ES-I3 (cell line): ENCODE measurements around the gene TTBK1.
A peak's percentile ranks its signal among the peaks of the same experiment; 100 is the strongest.

Experiments used
- H3K36me3 ChIP-seq: 2 replicates; pipeline ENCODE4 v1.6.1; 2013; ENCODE audit warnings: mild to moderate bottlenecking, low read length, control low read depth, moderate library complexity; ENCODE audit not compliant: insufficient read depth
- H3K4me1 ChIP-seq: 2 replicates; pipeline ENCODE4 v1.6.1; 2013; ENCODE audit warnings: mild to moderate bottlenecking, control low read depth, low read length; ENCODE audit not compliant: insufficient read depth
- H3K9ac ChIP-seq: 2 replicates; pipeline ENCODE4 v1.6.1; 2013; ENCODE audit warnings: low read depth, mild to moderate bottlenecking, low read length, moderate library complexity
- H3K9me3 ChIP-seq: 2 replicates; pipeline ENCODE4 v1.6.1; 2013; ENCODE audit warnings: mild to moderate bottlenecking, low read length, moderate library complexity; ENCODE audit not compliant: control insufficient read depth, insufficient read depth

The TTBK1 gene

DNA sequence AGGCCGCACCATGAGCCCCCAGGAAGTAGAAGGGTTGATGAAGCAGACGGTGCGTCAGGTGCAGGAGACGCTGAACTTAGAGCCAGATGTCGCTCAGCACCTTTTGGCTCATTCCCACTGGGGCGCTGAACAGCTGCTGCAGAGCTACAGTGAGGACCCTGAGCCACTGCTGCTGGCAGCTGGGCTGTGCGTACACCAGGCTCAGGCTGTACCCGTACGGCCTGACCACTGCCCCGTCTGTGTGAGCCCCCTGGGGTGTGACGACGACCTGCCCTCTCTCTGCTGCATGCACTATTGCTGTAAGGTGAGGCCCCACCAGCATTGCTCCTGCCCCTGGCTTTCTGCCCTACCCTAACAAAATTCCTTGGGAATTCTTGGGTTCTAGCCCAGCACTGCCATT lies 27.1 kb upstream of the TTBK1 start:
- no peaks in the 10 kb centered on the region; the same call in 1 of the 2 replicates for H3K4me1 ChIP-seq
- no peak overlapping the region for H3K9ac ChIP-seq
- no peaks in the 10 kb centered on the region for H3K9me3 ChIP-seq
- H3K36me3 ChIP-seq, result no peaks in the 10 kb centered on the region; the same call in 1 of the 2 replicates

DNA sequence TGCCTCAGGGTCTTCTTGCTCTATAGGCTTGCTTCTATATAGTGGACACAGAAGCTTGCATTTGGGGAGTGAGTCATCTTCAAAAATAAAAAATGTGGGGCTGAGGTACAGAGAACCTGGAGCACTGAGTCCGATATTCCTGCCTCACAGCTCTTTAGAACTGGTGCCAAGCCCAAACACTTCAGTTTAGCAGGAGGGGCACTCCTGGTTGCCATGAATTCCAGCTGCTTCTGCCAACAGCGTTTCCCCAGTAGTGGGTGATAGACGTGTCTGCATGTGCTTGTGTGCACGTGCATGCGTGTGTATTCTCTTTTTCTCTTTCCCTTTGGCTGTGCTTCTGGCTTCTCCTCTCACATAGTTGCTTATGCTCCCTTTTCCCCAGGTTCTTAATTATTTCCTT lies 25.9 kb upstream of the TTBK1 start:
- H3K9ac ChIP-seq, result no peak overlapping the region

DNA sequence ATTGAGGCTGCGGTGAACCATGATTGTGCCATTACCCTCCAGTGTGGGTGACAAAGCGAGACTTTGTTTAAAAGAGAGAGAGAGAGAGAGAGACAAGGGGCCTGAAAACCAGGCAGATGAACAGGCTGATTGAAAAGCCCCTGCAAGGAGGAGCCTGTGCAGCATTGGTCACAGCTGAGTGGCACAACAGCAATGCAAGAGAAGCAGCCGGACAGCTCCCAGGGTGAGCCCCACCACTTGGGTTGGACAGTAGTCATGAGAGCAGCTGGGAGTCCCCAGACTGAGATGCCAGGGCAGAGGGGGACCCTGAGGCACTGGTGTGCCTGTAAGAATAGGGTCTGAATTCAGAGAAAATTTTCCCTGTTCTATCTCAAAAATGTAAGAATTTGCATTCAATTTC lies 24.2 kb upstream of the TTBK1 start:
- Histone ChIP-seq H3K4me1 (peaks cover 4% of the 10 kb centered on the region; the same call in 1 of the 2 replicates), H3K9ac (no peak overlapping the region), H3K9me3 (no peaks in the 10 kb centered on the region), H3K36me3 (peaks cover 3% of the 10 kb centered on the region; the same call in 1 of the 2 replicates)

More for the DNA sequence above, 25.9 kb upstream of the TTBK1 start:
- Histone ChIP-seq H3K9me3 (no peaks in the 10 kb centered on the region), H3K4me1 (peaks cover 4% of the 10 kb centered on the region; the same call in 1 of the 2 replicates), H3K36me3 (no peaks in the 10 kb centered on the region; the same call in 1 of the 2 replicates)

DNA sequence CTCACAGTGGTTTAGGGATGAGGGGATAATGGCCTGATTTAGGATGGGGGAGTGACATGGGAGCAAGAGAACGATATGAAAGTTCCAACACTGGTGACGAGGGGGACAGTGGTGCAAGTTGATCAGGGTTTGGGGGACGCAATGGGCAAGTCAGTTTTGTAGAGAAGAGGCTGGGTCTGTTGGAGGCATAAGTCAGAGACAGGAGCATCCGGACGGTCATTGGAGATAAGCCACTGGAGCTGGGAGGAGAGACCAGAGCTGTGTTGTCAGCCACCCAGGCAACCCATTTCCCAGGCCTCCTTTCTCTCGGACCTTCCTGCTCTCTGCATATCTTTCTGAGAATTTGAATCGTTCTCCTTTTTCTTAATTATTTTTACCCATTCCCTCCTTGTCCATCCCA lies 23.5 kb upstream of the TTBK1 start:
- Histone ChIP-seq H3K9me3 (no peaks in the 10 kb centered on the region), H3K9ac (no peak overlapping the region), H3K4me1 (peaks cover 9% of the 10 kb centered on the region), H3K36me3 (peaks cover 3% of the 10 kb centered on the region; the same call in 1 of the 2 replicates)

DNA sequence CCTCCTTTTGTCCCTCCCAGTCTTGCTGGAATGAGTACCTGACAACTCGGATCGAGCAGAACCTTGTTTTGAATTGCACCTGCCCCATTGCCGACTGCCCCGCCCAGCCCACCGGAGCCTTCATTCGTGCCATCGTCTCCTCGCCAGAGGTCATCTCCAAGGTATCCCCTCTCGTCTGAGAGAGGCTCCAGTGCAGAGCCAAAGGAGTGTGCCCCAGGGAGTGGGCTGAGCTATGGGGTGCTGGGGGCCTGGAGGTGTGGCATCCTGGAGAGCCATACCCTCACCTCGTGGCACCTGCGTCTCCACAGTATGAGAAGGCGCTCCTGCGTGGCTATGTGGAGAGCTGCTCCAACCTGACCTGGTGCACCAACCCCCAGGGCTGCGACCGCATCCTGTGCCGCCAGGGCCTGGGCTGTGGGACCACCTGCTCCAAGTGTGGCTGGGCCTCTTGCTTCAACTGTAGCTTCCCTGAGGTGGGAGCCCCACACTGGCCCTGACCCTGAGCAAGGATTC lies 22.8 kb upstream of the TTBK1 start:
- Histone ChIP-seq H3K9me3 (no peaks in the 10 kb centered on the region), H3K36me3 (peaks cover 3% of the 10 kb centered on the region; the same call in 1 of the 2 replicates)

DNA sequence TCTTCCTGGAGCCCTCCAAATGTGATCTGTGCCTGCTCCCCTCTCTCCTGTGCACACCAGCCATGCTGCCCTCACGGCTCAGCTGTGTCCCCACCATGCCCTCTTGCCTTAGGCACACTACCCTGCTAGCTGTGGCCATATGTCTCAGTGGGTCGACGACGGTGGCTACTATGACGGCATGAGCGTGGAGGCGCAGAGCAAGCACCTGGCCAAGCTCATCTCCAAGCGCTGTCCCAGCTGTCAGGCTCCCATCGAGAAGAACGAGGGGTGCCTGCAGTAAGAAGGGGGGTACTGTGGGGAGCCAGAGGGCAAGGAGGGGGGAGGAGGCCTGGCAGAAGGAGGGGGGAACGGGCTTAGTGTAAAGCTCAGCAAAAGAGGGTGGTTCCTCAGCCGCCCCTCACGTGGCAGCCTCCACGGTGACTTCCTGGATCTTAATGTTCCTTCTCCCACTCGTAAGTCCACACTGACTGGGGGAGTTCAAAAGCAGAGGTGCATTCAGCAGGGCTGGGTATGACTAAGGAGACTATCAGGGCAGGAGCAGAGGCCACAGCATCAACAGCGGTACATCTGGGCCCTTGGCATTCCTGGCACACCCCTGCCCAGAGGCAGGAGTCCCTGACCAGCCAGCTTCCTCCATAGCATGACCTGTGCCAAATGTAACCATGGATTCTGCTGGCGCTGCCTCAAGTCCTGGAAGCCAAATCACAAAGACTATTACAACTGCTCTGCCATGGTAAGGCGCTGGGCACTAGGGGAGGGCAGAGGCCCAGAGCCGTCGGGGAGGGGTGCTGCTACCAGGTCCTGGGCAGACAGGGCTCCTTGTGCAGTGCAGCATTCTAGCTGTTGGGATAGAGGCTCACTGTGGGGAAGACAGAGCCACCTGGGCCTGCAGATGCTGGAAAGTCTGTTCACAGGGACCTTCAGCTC lies 22.0 kb upstream of the TTBK1 start:
- Histone ChIP-seq H3K36me3 (peaks cover 3% of the 10 kb centered on the region; the same call in 1 of the 2 replicates), H3K4me1 (peaks cover 9% of the 10 kb centered on the region), H3K9ac (no peak overlapping the region), H3K9me3 (no peaks in the 10 kb centered on the region)

More for the DNA sequence above, 22.8 kb upstream of the TTBK1 start:
- H3K9ac ChIP-seq, result no peak overlapping the region
- peaks cover 9% of the 10 kb centered on the region for H3K4me1 ChIP-seq

DNA sequence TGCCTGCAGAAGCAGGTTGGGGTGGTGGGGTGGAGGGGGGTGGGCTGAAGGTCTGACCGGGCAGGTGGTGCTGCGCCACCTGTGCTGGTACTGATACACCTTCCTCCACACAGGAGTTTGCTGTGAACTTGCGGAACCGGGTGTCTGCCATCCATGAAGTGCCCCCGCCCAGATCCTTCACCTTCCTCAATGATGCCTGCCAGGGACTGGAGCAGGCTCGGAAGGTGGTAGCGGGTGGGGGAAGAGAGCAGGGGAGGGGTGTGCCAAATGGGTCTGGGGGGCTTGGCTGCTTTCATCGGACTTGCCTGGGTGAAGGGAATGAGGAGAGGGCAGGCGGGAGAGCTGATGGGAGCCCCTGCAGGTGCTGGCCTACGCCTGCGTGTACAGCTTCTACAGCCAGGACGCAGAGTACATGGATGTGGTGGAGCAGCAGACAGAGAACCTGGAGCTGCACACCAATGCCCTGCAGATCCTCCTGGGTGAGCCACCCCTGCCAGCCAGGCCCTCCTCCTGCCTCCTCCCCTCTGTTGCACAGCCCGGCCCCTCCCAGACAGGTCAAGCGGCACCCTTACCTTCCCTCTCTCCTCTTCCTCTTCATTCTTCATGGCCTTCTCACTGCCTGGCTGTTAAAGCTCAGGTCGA lies 20.7 kb upstream of the TTBK1 start:
- Histone ChIP-seq H3K9ac (no peak overlapping the region), H3K9me3 (no peaks in the 10 kb centered on the region), H3K36me3 (peaks cover 3% of the 10 kb centered on the region; the same call in 1 of the 2 replicates), H3K4me1 (peaks cover 9% of the 10 kb centered on the region)

DNA sequence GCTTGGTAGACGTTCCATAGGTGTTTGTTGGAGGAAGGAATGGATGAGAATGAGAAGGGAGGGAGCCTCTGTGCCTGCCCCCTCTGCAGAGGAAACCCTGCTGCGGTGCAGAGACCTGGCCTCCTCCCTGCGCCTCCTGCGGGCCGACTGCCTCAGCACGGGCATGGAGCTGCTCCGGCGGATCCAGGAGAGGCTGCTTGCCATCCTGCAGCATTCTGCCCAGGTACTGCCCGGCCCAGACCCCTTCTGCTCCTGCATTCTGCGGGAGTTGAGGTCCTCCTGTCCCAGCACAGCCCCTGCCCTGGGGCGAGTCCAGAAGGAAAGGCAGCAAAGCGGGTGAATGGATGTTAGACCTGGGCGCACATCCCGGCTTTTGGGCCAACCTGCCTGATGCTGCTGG lies 20.1 kb upstream of the TTBK1 start:
- Histone ChIP-seq H3K36me3 (peaks cover 3% of the 10 kb centered on the region; the same call in 1 of the 2 replicates), H3K9ac (no peak overlapping the region), H3K4me1 (peaks cover 9% of the 10 kb centered on the region), H3K9me3 (no peaks in the 10 kb centered on the region)

DNA sequence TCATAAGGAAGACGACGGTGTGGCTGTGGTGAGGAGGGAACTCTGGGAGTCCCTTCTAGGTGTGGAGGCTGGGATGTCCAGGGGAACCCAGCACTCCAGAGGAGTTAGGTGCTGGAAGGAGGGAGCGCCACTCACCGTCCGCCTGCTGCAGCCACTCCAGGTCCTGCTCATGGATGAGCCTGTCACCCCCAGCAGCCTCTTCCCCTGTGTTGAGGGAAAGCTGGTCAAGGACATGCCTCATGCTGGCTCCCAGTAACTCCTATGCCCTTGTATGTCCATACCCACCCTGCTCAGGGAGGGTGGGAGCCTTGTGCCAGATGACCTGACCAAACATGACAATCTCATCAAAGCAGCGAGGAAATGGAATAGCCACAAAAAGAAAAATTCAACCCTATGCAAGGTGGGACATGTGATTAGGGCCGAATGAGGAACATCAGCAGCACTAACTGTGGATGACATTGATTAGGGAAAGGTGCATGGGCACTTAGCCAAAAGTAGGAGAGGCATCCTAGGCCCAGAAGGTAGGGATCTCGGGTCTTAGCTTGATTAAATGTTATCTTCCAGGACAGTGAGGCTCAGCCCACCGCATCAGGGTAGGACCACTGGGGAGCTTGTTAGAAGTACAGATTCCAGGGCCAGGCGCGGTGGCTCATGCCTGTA lies 17.0 kb upstream of the TTBK1 start:
- H3K9me3 ChIP-seq, result no peaks in the 10 kb centered on the region
- H3K4me1 ChIP-seq, result peaks cover 9% of the 10 kb centered on the region
- no peak overlapping the region for H3K9ac ChIP-seq
- H3K36me3 ChIP-seq, result peaks cover 3% of the 10 kb centered on the region; the same call in 1 of the 2 replicates

DNA sequence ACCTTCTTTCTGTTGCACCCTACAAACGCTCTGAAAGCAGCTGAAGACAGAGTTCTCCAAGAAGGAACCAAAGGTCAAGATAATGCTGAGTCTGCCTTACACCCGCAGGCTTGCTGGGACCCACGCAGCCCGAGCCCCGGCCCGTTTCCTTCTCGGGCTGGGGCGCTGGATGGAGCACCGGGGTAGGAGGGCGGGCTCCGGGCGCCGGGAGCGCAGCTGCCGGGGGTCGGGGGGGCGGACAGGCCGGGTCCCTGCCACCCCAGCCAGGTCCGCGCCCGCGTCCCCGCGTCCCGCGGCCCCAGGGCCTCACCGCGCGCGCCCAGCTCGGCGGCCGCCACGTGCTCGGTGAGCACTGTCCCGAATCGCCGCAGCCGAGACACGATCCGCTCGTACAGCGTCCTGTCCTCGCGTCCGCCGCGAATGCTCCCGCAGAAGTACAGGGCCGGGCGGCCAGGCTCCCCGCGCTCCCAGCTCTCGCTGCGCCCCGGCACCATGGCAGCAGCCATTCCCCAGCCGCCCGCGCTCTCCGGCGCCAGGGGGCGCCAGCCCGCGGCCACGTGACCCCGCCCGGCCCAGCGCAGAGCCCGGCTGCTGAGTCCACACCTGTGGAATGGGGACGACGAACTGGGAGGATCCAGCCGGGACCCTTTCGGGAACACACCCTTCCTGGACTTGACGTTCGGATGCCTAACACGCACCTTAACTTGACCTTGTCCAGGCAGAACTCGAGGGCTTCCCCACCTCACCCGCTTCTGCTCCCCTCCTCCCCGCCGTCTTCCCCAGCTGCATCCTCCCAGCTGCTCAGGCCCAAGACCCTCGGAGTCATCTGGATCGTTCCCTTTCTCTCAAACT lies 14.1 kb upstream of the TTBK1 start, which contains the start of gene DNPH1:
DNPH1 (minus strand) TSS at position 531 of the 852 bp plus-strand sequence; CDS start at position 506, 25 bp downstream.
- Histone ChIP-seq H3K4me1 (peaks cover 5% of the 10 kb centered on the region; the same call in 1 of the 2 replicates), H3K9ac (peak within 1 kb of the TSS; percentile 68), H3K36me3 (no peaks in the 10 kb centered on the region; the same call in 1 of the 2 replicates), H3K9me3 (no peaks in the 10 kb centered on the region)

DNA sequence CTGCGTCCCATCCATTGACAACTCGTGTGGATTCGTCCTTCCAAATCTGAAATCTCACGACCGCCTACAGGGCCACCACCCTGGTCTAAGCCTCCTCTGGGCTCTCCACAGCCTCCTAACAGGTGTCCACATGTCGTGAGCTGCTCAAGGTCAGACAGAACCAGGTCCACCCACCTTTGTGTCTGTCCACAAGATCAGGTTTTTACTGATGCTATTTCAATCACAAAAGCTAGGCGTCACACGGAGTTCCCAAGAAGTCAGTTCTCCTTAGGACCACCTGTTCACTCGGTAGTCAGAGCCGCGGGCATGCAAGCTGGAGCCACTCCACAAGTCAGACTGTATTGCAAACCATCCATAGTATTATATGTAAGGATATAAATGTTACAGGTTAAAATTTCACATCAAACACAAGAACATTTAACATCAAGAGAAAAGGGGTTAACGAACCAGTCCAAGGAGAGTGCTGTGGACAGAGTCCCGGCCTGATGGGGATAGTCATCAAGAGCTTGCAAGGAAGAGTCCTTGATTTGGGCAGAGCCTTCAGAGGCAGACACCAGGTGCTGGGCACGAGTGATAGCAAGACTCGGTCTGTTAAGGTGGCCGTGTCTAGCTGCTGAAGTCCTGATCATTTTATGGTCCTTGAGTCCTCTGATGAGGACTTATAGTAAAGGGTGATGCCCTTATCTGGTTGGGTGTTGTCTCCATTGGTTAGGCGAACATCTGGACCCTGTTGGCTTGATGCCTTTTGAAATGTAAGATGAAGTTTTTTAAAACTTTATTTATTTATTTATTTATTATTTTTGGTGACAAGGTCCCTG lies 13.3 kb upstream of the TTBK1 start:
- Histone ChIP-seq H3K4me1 (no peaks in the 10 kb centered on the region), H3K9me3 (no peaks in the 10 kb centered on the region), H3K36me3 (no peaks in the 10 kb centered on the region; the same call in 1 of the 2 replicates), H3K9ac (peak overlapping the region; percentile 68; the same call in 1 of the 2 replicates)

DNA sequence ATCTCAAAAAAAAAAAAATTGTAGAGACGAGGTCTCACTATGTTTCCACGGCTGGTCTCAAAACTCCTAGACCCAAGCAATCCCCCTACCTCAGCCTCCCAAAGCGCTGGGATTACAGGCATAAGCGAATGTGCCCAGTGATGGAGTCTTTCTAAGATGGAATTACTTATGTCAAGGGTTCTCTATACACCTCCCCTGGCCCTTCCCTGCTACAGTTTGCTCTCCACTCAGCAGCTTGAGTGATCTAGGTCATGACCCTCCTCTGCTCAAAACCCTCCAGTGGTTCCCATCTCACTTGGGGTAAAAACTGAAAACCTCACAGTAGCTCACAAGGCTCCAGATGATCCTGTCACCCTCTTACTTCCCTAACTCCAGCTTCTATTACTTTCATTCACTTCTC lies 12.2 kb upstream of the TTBK1 start:
- H3K36me3 ChIP-seq, result no peaks in the 10 kb centered on the region; the same call in 1 of the 2 replicates
- H3K4me1 ChIP-seq, result no peaks in the 10 kb centered on the region

More for the DNA sequence above, 12.2 kb upstream of the TTBK1 start:
- Histone ChIP-seq H3K9me3 (no peaks in the 10 kb centered on the region), H3K9ac (no peak overlapping the region)
